OCI-LY3 (cell line): ENCODE measurements around the gene LYPLA2.
"Not testable (repeated sequence)": the region's sequence is repeated elsewhere in the genome, so short reads cannot be mapped to it uniquely, and the experiment has no call there.

Experiments
- H2AFZ ChIP-seq: fragments of 200-600, 300-600 bp; shearing (Covaris generic); 2 replicates; pipeline ENCODE4 v1.6.0; 2014; ENCODE audit warnings: antibody characterized with exemption, low read depth, low read length
- H3K27ac ChIP-seq: fragments of 200-600, 300-600 bp; sonication (generic); 2 replicates; pipeline ENCODE4 v1.5.1; 2014; ENCODE audit warnings: mild to moderate bottlenecking, low read length, moderate library complexity, mixed read lengths
- H3K27me3 ChIP-seq: fragments of 200-600, 300-600 bp; sonication (generic); 2 replicates; pipeline ENCODE4 v1.6.1; 2014; ENCODE audit warnings: low read depth, low read length, mixed read lengths
- H3K36me3 ChIP-seq: fragments of 200-600, 300-600 bp; sonication (generic); replicated peaks from 2 replicates; pipeline ENCODE3; 2014; ENCODE audit warnings: low read depth, low read length, mixed read lengths
- H3K4me1 ChIP-seq: fragments of 300-600, 200-600 bp; sonication (generic); 2 replicates; pipeline ENCODE4 v1.6.1; 2014; ENCODE audit warnings: low read length, mixed read lengths
- H3K4me2 ChIP-seq: fragments of 200-600, 300-600 bp; sonication (generic); 2 replicates; pipeline ENCODE4 v1.6.1; 2014; ENCODE audit warnings: low read length, mixed read lengths
- H3K4me3 ChIP-seq: fragments of 300-600, 200-600 bp; sonication (generic); 2 replicates; pipeline ENCODE4 v1.5.1; 2014; ENCODE audit warnings: antibody characterized with exemption, mild to moderate bottlenecking, low read length, moderate library complexity
- H3K79me2 ChIP-seq: fragments of 300-600, 200-600 bp; shearing (Covaris generic); 2 replicates; pipeline ENCODE4 v1.6.1; 2014; ENCODE audit warnings: mild to moderate bottlenecking, low read length, mixed read lengths
- H3K9ac ChIP-seq: fragments of 300-600, 200-600 bp; shearing (Covaris generic); 2 replicates; pipeline ENCODE4 v1.6.0; 2014; ENCODE audit warnings: mild to moderate bottlenecking, low read length, moderate library complexity
- H3K9me3 ChIP-seq: fragments of 200-600, 300-600 bp; shearing (Covaris generic); 2 replicates; pipeline ENCODE4 v1.6.1; 2014; ENCODE audit warnings: low read length, mixed read lengths; ENCODE audit not compliant: insufficient read depth
- H4K20me1 ChIP-seq: fragments of 200-600, 300-600 bp; sonication (generic); 2 replicates; pipeline ENCODE4 v1.6.1; 2016; ENCODE audit warnings: low read length, mixed read lengths; ENCODE audit not compliant: insufficient read depth
- EZH2phosphoT487 ChIP-seq: fragments of 200-600 bp; shearing (Covaris generic); IDR thresholded peaks from 2 replicates; pipeline ENCODE4 v1.6.1; 2018; ENCODE audit warnings: antibody characterized with exemption, mixed run types, low read depth
- TF ChIP-seq, protein P1 (sequence below): fragments of 200-600, 300-600 bp; sonication (generic); IDR thresholded peaks from 2 replicates; pipeline ENCODE4 v1.5.1; 2014; ENCODE audit warnings: antibody characterized with exemption, low read length, low read depth

The LYPLA2 gene

DNA sequence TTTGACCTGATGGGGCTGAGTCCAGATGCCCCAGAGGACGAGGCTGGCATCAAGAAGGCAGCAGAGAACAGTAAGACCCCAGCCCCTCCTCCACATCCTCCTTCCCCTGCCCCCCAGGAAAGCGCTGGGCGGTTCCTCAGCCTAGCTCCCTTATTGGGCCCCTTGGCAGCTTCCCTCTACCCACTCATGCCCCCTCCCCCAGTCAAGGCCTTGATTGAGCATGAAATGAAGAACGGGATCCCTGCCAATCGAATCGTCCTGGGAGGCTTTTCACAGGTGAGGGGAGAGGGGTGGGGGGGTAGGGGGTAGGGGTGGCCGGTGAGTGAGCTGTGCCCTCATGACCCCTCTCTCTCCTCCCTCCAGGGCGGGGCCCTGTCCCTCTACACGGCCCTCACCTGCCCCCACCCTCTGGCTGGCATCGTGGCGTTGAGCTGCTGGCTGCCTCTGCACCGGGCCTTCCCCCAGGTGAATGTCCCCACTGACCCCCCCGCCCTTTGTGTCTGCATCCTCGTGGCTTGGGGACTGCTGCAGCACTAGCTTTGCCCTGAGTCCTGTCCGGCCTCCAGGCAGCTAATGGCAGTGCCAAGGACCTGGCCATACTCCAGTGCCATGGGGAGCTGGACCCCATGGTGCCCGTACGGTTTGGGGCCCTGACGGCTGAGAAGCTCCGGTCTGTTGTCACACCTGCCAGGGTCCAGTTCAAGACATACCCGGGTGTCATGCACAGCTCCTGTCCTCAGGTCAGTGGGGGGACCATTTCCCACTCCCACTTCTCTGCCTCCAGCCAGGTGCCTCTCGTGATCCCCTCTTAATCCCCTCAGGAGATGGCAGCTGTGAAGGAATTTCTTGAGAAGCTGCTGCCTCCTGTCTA, 3.2 kb downstream of the LYPLA2 start:
- peaks cover 8% of the 10 kb centered on the region for H3K4me1 ChIP-seq
- no peaks in the 10 kb centered on the region for H3K27me3 ChIP-seq
- H4K20me1 ChIP-seq: no peaks in the 10 kb centered on the region
- H3K4me3 ChIP-seq: no peak overlapping the region
- H3K4me2 ChIP-seq: no peak overlapping the region
- H3K9ac ChIP-seq: no peak overlapping the region
- H3K79me2 ChIP-seq: peaks cover 24% of the 10 kb centered on the region
- no peak overlapping the region for H3K27ac ChIP-seq
- no peak overlapping the region for H2AFZ ChIP-seq
- no peaks in the 10 kb centered on the region for H3K36me3 ChIP-seq
- TF ChIP-seq, protein P1, sequence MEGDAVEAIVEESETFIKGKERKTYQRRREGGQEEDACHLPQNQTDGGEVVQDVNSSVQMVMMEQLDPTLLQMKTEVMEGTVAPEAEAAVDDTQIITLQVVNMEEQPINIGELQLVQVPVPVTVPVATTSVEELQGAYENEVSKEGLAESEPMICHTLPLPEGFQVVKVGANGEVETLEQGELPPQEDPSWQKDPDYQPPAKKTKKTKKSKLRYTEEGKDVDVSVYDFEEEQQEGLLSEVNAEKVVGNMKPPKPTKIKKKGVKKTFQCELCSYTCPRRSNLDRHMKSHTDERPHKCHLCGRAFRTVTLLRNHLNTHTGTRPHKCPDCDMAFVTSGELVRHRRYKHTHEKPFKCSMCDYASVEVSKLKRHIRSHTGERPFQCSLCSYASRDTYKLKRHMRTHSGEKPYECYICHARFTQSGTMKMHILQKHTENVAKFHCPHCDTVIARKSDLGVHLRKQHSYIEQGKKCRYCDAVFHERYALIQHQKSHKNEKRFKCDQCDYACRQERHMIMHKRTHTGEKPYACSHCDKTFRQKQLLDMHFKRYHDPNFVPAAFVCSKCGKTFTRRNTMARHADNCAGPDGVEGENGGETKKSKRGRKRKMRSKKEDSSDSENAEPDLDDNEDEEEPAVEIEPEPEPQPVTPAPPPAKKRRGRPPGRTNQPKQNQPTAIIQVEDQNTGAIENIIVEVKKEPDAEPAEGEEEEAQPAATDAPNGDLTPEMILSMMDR: no peak
- no peak for TF ChIP-seq EZH2phosphoT487
- no peaks in the 10 kb centered on the region for H3K9me3 ChIP-seq

DNA sequence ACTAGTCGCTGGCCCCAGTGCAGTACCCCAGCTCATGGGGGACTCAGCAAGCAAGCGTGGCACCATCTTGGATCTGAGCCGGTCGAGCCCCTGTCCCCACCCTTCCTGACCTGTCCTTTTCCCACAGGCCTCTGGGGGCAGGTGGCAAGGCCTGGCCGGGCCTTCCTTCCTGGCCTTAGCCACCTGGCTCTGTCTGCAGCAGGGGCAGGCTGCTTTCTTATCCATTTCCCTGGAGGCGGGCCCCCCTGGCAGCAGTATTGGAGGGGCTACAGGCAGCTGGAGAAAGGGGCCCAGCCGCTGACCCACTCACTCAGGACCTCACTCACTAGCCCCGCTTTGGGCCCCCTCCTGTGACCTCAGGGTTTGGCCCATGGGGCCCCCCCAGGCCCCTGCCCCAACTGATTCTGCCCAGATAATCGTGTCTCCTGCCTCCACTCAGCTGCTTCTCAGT, 3.8 kb downstream of the LYPLA2 start:
- H3K9me3 ChIP-seq, H3K4me2 ChIP-seq, H2AFZ ChIP-seq, H3K27ac ChIP-seq, H3K4me3 ChIP-seq, H3K36me3 ChIP-seq, H3K27me3 ChIP-seq, H3K9ac ChIP-seq, H4K20me1 ChIP-seq: not testable (repeated sequence)
- H3K79me2 ChIP-seq: peaks cover 27% of the 10 kb centered on the region
- H3K4me1 ChIP-seq: peaks cover 12% of the 10 kb centered on the region

DNA sequence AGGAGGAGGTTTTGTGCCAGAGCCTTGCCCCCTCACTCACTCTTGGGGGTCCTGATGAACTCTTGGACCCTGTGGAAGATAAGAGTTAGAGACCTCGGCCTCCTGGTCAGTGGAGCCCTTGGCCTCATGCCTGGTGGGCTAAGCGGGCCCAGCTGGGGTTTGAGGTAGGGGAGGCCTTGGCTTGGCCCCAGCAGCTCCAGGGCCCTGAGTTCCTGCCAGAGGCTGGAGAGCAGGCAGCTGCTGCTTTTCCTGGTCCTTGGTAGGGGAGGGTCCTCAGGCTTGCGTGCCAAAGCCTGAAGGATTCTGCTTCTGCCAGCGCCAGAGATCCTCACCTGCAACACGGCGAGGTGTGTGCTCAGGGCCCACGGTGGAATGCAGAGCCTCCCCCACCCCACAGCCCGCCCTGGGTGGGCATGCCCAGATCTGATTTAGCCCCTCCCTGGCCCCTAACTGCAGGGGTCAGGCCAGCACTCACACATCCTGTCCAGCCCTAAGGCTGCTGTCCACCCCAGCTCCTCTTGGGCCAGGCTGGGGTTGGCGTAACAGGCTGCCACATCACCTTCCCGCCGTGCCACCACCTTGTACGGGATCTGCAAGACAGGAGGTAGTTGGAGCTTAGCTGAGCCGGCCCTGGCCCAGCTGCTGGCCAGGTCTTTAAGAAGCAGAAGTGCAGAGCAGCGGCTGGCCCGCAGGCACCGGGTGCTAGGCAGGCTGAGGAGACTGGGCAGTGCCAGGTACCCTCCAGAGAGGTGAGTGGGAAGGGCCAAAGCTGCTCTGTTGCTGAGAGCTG, 4.9 kb downstream of the LYPLA2 start:
- H3K4me2 ChIP-seq: no peak overlapping the region
- H4K20me1 ChIP-seq: no peaks in the 10 kb centered on the region
- H3K27me3 ChIP-seq: no peaks in the 10 kb centered on the region
- H3K36me3 ChIP-seq: no peaks in the 10 kb centered on the region
- no peak overlapping the region for H2AFZ ChIP-seq
- H3K9me3 ChIP-seq: no peaks in the 10 kb centered on the region
- no peak overlapping the region for H3K27ac ChIP-seq
- H3K9ac ChIP-seq: no peak overlapping the region
- no peak overlapping the region for H3K4me3 ChIP-seq
- peaks cover 8% of the 10 kb centered on the region; the same call in 1 of the 2 replicates for H3K4me1 ChIP-seq
- TF ChIP-seq EZH2phosphoT487: no peak
- TF ChIP-seq, protein P1: no peak
- H3K79me2 ChIP-seq: peaks cover 32% of the 10 kb centered on the region

DNA sequence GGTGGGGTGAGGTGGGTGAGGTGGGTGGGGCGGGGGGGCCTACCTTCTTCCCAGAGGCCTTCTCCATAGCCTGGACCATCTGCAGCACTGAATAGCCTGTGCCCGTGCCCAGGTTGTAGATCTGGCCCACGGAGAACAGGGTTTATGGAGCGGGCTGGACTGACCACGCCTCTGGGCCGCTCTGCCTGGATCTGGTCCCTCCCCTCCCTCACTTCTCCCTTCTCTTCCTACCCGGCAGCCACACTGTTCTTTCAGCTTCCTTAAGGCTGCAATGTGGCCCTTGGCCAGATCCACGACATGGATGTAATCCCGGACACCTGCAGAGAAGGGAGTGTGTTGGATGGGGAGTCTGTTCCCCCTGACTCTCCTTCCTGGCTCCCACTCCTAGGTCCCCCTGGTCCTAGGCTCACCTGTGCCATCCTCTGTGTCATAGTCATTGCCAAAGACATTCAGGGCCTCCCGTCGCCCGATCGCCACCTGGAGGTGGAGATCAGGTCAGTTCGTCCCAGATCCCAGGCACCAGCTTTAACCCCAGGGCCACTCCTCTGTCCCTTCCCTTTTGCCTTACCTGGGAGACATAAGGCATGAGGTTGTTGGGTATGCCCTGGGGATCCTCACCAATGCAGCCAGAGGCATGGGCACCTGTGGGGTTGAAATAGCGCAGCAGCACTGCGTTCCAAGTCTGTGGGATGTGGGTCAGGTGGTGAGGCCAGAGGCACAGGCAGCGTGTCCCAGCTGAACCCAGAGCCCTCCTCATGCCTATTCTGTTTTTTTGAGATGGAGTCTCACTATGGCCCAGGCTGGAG, 5.7 kb downstream of the LYPLA2 start:
- TF ChIP-seq EZH2phosphoT487: no peak
- TF ChIP-seq, protein P1: no peak
- Histone ChIP-seq H3K27ac (no peak overlapping the region), H2AFZ (no peak overlapping the region), H3K27me3 (no peaks in the 10 kb centered on the region), H3K9me3 (no peaks in the 10 kb centered on the region), H3K4me1 (peaks cover 12% of the 10 kb centered on the region), H3K4me3 (no peak overlapping the region), H3K36me3 (no peaks in the 10 kb centered on the region), H3K9ac (no peak overlapping the region), H3K4me2 (no peak overlapping the region), H3K79me2 (peaks cover 24% of the 10 kb centered on the region), H4K20me1 (no peaks in the 10 kb centered on the region)
